GM04503 (cell line): Measurements from ENCODE around the gene GFOD2.
A peak's percentile ranks its signal among the peaks of the same experiment; 100 is the strongest.
"Not testable (repeated sequence)": the region's sequence is repeated elsewhere in the genome, so short reads cannot be mapped to it uniquely, and the experiment has no call there.

ENCODE experiments used
- DNase-seq: peaks from one replicate; pipeline ENCODE4 v3.0.0-alpha.2; 2012; ENCODE audit warnings: low read depth

Gene GFOD2, protein sequence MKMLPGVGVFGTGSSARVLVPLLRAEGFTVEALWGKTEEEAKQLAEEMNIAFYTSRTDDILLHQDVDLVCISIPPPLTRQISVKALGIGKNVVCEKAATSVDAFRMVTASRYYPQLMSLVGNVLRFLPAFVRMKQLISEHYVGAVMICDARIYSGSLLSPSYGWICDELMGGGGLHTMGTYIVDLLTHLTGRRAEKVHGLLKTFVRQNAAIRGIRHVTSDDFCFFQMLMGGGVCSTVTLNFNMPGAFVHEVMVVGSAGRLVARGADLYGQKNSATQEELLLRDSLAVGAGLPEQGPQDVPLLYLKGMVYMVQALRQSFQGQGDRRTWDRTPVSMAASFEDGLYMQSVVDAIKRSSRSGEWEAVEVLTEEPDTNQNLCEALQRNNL

GRCh38 chr16:67719048-67719777, at the start of gene GFOD2:
Gene GFOD2, minus strand, starts transcription at chr16:67719316. Its CDS starts 33,601 bp downstream, at chr16:67685715.
- DNase-seq: peak; percentile 53

DNA sequence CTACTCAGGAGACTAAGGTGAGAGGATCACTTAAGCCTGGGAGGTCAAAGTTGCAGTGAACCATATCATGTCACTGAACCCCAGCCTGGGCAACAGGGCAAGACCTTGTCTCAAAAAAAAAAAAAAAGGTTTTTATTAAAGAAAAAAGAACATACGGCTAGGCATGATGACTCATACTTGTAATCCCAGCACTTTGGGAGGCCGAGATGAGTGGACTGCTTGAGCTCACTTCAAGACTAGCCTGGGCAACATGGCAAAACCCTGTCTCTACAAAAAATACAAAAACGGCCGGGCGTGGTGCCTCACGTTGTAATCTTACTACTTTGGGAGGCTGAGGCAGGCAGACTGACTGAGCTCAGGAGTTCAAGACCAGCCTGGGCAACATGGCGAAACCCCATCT, 48.8 kb upstream of the GFOD2 start:
- DNase-seq: peak; percentile 13

- DNase-seq: no peak
Observed at GRCh38 chr16:67766291-67766690, 47.2 kb upstream of the GFOD2 start.

- DNase-seq: no peak
Observed at GRCh38 chr16:67764158-67764667, 45.1 kb upstream of the GFOD2 start.

DNA sequence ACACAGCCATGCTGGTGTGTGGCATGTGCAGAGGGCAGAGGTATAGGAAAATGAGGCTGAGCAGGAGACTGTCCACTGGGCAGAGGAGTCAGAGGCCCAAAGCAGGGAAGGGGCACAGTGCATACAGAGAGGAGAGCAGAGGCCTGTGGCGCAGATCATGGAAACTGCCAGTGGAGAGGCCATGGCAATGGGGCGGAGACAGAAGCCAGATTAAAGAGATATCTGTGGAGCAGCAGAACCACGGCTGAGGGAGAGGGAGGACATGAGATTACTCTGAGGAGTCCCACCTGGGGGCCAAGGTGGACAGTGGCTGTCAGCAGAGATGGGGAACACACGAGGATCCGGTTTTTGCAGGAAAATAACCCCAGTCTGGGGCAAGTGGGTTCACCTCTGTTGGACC, 44.0 kb upstream of the GFOD2 start:
- DNase-seq: no peak

- no peak for DNase-seq
Observed at GRCh38 chr16:67762385-67762784, 43.3 kb upstream of the GFOD2 start.

DNA sequence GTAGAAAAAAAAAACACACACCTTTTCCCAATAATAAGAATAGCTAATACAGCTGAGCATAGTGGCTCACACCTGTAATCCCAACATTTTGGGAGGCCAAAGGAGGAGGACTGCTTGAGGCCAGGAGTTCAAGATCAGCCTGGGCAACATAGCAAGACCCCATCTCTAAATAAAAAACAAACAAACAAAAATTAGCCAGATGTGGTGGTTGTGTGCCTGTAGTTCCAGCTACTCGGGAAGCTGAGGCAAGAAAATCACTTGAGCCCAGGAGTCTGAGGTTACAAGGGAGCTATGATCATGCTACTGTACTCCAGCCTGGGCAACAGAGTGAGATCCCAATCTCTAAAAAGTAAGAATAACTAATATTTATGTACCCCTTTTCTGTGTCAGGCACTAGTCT, 42.8 kb upstream of the GFOD2 start:
- DNase-seq: no peak

- DNase-seq: no peak
Observed at GRCh38 chr16:67760956-67761230, 41.8 kb upstream of the GFOD2 start.

- DNase-seq: no peak
Observed at GRCh38 chr16:67760206-67760955, 41.3 kb upstream of the GFOD2 start.

DNA sequence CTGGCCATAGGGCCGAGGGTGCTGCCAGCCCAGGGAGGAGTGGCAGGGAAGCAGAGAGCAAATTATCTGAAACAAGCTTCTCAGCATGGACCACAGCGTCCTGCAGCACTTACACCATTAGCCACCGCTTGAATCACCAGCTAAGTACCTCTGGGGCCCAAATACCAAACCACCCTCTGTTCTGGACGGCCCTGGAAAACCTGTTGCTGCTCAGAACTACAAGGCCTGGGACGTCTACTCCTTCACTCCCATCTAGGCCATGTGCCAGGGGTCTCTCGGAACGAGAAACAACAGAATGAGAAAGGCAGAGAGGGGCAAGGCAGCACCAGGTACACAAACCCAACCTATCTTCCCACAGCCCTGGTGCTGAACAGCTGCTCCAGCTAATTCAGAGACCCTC, 39.9 kb upstream of the GFOD2 start:
- DNase-seq: no peak

DNA sequence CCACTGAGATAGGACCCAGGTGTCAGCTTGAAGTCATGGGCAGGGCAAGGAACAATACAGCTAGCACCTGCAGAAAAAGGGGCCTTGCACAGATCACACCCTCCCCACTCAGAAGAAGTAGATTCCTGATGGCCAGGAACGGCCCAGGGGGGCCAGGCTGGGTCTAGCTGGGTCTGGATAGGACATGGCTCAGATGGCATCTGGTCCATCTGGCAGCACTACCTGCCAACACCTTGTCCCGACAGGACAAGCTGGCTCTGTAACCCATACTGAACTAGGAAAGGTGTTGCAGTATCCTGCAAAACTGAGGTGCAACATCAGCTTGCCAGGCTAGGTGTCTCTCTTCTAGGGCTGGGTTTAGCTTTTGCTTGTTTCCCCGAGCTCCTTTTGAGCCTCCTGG, 38.9 kb upstream of the GFOD2 start:
- no peak for DNase-seq

- DNase-seq: no peak
Observed at GRCh38 chr16:67752641-67753040, 33.5 kb upstream of the GFOD2 start.

- DNase-seq: not testable (repeated sequence)
Observed at GRCh38 chr16:67751331-67751730, 32.2 kb upstream of the GFOD2 start.

- DNase-seq: no peak
Observed at GRCh38 chr16:67750466-67750865, 31.4 kb upstream of the GFOD2 start.

DNA sequence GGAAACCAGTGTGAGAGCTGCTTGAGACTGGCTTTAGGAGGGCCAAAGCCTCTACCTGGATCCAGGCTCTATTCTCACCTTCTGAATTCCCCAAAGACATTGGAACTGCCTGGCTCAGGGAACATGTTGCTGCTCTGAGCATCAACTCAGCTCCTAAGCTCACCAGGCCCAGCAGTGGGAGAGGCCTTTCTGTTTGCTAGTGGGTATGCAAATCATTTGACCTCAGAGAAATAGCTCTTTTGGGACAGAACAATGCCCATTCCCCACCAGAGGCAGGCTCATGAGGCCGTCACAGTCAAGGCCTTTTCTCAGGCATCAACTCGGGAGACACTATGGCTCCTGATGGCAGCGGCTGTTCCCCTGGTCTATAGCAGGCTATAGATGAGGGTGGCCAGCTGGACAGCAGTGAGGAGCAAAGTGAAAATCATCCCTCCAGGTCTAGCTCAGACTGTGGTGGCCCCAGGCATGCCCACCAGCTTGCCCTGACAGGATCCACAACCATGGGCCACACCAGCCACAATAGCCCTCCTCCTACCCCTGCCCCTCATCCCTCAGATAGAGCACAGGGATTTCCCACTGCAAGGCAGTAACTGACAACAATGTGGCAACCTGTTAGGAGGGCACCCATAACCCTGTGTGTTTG, 30.4 kb upstream of the GFOD2 start:
- DNase-seq: no peak

- DNase-seq: no peak
Observed at GRCh38 chr16:67748834-67749233, 29.7 kb upstream of the GFOD2 start.

- no peak for DNase-seq
Observed at GRCh38 chr16:67746846-67747245, 27.7 kb upstream of the GFOD2 start.

GRCh38 chr16:67741118-67741517, 22.0 kb upstream of the GFOD2 start:
- no peak for DNase-seq

GRCh38 chr16:67740391-67740790, 21.3 kb upstream of the GFOD2 start:
- no peak for DNase-seq

DNA sequence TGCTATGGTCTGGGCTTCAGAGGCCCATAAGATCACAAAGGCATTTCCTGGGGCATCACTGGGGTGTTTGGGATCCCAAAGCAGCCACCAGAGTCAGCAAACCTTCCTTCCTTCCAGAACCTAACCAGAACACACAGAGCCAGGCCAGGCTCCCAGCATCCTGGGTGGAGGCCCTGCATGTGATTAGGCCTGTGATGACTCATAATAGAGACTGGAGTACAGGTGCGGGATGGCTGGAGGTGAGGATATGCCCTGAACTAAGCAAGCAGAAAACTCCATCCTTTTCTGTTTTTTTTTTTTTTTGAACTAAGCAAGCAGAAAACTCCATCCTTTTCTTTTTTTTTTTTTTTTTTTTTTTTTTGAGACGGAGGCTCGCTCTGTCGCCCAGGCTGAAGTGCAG, 17.7 kb upstream of the GFOD2 start:
- no peak for DNase-seq

GRCh38 chr16:67734731-67735201, 15.7 kb upstream of the GFOD2 start:
- no peak for DNase-seq
